Putamen (tissue), 1 donor: ENCODE data around the gene RSRC2.
"Not testable (repeated sequence)": the region's sequence is repeated elsewhere in the genome, so short reads cannot be mapped to it uniquely, and the experiment has no call there.

Experiments
- DNase-seq: peaks from one replicate; pipeline ENCODE4 v3.0.0-alpha.2; 2016; ENCODE audit warnings: low spot score

The RSRC2 gene

DNA sequence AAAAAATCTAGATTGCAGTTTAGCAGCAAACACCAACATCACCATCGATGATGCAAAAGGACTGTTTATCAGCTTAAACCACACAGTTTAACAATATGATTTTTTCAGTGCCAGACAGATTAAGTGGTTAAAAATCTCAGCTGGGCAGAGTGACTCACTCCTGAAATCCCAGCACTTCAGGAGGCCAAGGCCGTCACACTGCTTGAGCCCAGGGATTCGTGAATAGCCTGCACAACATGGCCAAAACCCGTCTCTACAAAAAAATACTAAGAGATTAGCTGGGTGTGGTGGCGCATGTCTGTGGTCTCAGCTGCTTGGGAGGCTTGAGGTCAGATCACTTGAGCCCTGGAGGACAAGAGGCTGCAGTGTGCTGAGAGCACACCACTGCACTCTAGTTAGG is 8.9 kb downstream of the RSRC2 start:
- DNase-seq, result no peak

GRCh38 chr12:122516544-122517361 is 10.0 kb downstream of the RSRC2 start:
- no peak for DNase-seq

DNA sequence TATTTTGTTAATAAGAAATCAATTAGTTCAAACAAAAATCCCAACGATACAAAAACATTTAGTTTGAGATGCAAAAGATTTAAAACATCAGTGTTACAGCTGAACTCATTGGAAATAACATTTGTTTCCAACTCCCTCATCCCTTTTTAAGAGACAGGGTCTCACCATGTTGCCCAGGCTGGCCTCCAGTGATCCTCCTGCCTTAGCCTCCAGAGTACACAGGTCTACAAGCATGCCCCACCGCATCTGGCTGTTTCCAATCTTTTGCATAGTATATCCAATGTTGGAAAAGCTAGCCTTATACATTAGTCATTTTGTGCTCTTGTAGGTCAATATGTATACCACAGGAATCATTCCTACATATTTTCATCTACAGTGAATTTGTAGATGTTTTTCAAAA is 11.5 kb downstream of the RSRC2 start:
- DNase-seq, result no peak

- DNase-seq, result no peak
Measured at GRCh38 chr12:122513660-122514059, 13.1 kb downstream of the RSRC2 start.

- not testable (repeated sequence) for DNase-seq
Measured at GRCh38 chr12:122513028-122513427, 13.7 kb downstream of the RSRC2 start.

DNA sequence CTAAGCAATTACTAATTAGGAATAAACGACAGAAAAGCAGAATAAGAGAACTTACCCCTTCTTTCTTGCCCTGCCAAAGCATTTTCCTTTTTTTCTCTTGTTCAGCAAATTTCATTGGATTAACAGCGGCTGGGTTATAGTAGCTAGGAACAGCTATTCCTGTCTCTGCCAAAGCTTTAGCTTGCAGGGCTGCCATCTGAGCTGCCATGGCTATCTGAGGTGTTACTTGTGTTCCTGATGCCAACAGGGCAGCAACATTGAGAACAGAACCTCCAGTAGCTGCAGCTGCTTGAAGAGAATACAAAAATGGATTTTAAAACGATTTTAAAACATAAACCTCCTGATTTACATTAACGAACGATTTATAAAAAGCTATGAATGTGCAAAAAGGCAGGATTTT is 18.6 kb downstream of the RSRC2 start:
- DNase-seq, result no peak

DNA sequence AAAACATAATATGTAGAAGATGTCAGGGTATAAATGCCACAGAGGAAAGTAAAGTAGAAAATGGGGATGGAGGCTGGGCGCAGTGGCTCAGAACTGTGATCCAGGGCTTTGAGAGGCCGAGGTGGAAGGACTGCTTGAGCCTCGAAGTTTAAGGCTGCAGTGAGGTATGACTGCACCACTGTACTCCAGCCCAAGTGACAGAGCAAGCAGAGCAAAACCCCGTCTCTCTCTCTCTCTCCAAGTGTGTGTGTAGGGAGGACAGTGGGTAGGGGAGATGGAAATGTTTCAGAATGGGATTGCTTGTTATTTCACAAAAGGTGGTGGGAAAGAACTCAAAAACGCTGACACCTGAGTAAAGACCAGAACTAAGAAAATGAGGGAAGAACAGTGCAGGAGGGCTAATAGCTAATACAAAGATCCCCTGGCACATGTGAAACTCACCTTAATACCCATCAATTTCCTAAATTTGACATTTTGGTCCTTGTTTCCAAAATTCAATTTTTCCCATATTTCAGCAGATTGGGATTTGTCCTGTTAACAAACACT is 20.3 kb downstream of the RSRC2 start:
- DNase-seq, result no peak

- no peak for DNase-seq
Measured at GRCh38 chr12:122505419-122506051, 21.2 kb downstream of the RSRC2 start.

- no peak for DNase-seq
Measured at GRCh38 chr12:122503783-122504590, 22.7 kb downstream of the RSRC2 start.

GRCh38 chr12:122503147-122503751 is 23.5 kb downstream of the RSRC2 start:
- no peak for DNase-seq

DNA sequence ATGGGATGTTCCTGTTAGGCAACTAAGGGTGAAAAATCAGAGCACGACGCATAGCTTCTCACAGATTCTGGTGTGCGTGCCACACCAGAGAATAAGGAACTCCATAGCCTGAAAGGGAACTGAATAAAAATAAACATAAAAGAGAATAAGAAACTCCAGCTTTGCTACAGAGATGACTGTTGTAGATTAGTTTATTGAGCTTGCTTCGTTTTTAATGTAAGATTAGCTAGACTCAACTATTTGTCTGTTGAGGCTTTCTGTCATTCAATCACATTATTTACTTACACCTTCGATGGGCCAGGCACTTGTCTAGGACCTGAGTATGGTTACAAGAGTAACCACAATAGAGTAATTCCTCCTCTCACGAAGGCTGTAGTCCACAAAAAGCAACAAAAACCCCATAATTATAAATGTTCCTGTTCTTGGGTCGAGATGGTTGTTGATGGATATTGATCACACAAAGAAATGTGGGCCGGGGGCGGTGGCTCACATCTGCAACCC is 25.2 kb downstream of the RSRC2 start:
- no peak for DNase-seq

- DNase-seq, result peak; percentile 97
Measured at GRCh38 chr12:122500685-122501488, 25.8 kb downstream of the RSRC2 start, which contains the start of gene ZCCHC8. ZCCHC8 (minus strand) TSS chr12:122500932; CDS start chr12:122500840, 92 bp downstream.

- no peak for DNase-seq
Measured at GRCh38 chr12:122499991-122500684, 26.6 kb downstream of the RSRC2 start.

DNA sequence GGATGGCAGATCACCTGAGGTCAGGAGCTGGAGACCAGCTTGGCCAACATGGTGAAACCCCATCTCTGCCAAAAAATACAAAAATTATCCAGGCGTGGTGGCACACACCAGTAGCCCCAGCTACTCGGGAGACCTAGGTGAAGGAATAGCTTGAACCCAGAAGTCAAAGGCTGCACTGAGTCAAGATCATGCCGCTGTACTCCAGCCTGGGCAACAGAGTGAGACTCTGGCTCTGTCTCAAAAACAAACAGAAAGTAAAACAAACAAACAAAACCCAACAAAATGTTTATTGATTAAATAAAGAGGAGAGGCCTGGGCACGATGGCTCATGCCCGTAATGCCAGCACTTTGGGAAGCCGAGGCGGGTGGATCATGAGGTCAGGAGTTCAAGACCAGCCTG is 31.5 kb downstream of the RSRC2 start:
- no peak for DNase-seq

- DNase-seq, result not testable (repeated sequence)
Measured at GRCh38 chr12:122493222-122493621, 33.5 kb downstream of the RSRC2 start.

- DNase-seq, result no peak
Measured at GRCh38 chr12:122491991-122492390, 34.7 kb downstream of the RSRC2 start.

DNA sequence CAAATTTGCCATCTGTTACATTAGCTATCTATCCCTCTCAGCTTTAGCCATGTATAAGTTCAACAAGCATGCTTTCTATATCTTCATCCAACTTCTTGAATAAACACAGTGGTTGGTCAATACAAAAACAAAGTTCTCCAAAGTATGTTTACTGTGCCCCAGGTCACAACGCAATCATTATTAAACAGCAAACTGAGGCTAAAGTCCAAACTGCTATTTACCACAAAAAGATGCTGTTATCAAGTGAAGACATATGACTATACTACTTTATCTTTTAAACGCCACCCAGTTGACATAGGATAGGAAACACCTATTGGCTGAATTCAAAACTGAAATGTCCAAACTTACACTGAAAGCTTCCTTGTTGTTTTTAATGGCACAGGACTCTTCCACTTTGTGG is 37.7 kb downstream of the RSRC2 start:
- no peak for DNase-seq

- not testable (repeated sequence) for DNase-seq
Measured at GRCh38 chr12:122487807-122488206, 38.9 kb downstream of the RSRC2 start.

- no peak for DNase-seq
Measured at GRCh38 chr12:122486805-122487426, 39.8 kb downstream of the RSRC2 start.

DNA sequence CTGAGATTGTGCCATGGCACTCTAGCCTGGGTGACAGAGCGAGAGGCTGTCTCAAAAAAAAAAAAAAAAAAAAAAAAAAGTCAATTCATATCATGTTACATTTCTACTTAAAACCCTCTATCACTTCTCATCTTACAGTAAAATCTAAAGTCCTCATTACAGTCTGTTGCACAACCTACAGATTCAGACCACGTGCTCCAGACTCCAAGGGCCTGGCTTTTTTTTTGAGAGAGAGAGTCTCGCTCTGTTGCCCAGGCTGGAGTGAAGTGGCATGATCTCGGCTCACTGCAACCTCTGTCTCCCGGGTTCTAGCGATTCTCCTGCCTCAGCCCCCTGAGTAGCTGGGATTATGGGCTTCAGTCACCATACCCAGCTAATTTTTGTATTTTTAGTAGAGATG is 40.4 kb downstream of the RSRC2 start:
- DNase-seq, result not testable (repeated sequence)
